ENCODE data around the gene FOXI2.

The FOXI2 gene

DNA sequence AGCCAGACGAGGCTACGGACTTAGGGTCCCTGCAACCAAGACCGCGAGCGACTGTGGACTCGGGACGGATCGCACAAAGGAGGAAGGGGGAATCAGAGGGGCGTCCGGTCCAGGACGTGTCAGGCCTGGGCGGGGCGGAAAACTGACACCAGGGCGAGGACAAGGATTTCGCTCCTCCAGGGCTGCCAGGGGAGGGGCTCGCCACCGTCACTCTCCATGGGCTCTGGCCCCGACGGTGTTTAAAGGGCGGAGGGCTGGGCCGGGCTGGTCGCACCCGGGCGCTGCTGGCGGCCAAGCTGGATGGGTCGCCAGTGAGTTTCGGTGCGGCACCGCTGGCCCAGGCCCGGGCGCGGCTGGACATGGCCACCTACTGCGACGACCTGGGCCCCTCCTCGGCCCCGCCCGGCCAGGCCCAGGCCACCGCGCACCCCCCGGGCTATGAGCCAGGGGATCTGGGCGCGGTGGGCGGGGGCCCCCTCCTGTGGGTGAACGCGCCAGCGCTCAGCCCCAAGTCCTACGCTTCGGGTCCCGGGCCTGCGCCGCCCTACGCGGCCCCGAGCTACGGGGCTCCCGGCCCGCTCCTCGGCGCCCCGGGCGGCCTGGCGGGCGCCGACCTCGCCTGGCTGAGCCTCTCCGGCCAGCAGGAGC lies at the start of gene FOXI2:
TSS of gene FOXI2 (plus strand) at position 271 of the 648 bp plus-strand sequence. CDS start at position 360, 89 bp downstream.
- DNase-seq = no peak

GRCh38 chr10:127687548-127687947 lies 49.4 kb upstream of the FOXI2 start:
- no peak for DNase-seq

GRCh38 chr10:127690176-127690835 lies 46.7 kb upstream of the FOXI2 start:
- no peak for DNase-seq

DNA sequence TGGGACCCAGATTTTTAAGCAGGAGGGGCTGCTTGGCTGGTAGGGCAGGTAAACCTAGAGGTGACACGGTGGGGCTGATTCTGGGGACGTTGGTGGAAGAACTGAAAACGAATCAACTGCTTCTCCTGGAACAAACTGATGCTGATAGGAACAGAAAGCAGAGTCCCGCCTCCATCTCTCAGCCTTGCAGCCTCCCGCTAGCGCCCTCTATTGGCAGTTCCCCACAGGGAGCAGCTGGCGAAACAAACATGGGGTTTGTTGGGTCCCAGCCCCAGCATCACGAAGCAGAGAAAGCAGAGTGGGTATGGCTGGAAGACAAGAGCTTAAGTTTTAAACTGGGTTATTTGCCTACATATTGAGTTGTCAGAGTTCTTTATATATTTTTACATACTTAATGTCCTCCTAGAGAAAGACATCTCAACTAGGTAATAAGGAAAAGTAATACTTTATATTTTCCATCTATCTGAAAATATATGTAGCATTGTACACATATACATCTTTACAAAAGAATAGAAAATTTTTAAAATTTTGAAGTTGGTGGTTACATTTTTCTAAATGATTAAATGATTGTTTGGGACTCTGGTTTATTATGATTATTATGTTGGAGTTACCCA lies 42.3 kb upstream of the FOXI2 start:
- DNase-seq = peak; percentile 4

- no peak for DNase-seq
Observed at GRCh38 chr10:127695431-127695830, 41.6 kb upstream of the FOXI2 start.

- no peak for DNase-seq
Observed at GRCh38 chr10:127698886-127699285, 38.1 kb upstream of the FOXI2 start.

GRCh38 chr10:127699311-127699710 lies 37.7 kb upstream of the FOXI2 start:
- DNase-seq = no peak

GRCh38 chr10:127702271-127702670 lies 34.7 kb upstream of the FOXI2 start:
- no peak for DNase-seq

DNA sequence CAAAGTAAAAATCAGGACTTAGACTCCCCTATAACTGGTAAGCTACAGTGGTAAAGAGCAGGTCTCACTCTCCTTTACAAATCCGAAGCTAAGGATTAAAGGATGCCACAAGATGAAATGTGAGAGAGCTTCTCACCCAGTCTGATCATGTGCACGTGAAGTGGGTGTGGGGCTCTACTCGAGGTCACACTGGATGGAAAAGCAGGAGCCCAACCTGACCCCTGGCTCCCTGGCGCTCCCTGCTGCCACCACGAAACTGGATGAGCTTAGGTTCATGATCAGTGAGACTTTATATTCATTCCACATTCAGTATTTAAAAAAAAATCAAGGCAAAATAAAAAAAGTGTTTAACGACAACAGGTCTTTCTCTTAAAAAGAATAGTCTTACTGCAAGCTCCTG lies 21.7 kb upstream of the FOXI2 start:
- no peak for DNase-seq

- DNase-seq = peak; percentile 18
Observed at GRCh38 chr10:127715782-127716378, 21.1 kb upstream of the FOXI2 start.

DNA sequence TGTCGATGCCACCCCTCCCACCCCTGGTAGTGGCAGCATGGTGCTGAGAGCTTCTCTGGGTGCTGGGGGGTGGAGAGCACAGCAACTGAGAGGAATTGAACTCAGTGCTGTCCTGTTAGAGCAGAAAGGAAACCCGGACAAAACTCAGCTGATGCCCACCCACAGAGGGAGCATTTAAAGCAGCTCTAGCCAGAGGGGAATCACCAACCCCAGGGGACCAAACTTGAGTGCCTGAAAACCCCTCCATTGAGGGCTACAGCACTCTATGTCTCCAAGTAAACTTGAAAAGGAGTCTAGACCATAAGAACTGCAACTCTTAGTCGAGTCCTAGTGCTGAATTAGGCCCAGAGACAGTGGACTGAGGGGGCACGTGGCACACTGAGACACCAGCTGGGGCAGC lies 16.8 kb upstream of the FOXI2 start:
- no peak for DNase-seq

GRCh38 chr10:127720903-127721302 lies 16.1 kb upstream of the FOXI2 start:
- no peak for DNase-seq

DNA sequence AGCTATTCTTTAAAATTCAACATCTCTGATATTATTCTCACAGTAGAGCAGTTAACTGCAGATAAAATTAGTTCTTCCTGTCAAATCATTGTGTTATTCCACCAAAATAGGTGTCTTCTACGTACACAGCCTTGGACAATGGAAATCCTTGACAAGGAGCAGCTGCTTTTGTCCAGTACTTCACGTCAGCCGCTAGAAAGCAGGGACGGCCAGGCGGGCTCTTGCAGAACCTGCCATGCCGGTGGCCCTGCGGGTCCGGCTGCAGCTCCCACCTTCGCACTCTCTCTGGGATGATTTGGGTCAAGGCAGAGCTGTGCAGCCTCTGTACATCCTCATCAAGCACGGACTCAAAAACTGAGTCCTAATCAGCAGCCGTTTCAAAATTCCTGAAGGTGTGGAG lies 2.2 kb upstream of the FOXI2 start:
- no peak for DNase-seq

DNA sequence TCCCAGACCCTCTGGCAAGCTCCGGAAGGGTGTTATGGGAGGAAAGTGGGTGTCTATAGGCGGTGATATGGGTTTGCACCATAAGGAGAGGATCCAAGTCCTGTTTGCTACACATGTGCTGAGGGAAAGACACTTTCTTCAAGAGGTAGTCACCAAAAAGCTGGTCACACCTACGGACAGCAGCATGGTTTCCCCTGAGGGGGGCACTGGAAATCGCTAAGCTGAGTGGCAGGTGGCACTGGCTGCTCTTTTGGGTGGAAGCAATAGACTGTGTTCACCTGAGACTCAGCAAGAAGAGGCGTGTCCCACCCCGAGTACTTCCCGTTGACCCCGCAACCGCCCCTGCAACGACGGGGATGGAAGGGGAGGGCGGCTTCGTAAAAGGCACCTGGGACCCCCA lies 1.8 kb upstream of the FOXI2 start:
- DNase-seq = no peak

DNA sequence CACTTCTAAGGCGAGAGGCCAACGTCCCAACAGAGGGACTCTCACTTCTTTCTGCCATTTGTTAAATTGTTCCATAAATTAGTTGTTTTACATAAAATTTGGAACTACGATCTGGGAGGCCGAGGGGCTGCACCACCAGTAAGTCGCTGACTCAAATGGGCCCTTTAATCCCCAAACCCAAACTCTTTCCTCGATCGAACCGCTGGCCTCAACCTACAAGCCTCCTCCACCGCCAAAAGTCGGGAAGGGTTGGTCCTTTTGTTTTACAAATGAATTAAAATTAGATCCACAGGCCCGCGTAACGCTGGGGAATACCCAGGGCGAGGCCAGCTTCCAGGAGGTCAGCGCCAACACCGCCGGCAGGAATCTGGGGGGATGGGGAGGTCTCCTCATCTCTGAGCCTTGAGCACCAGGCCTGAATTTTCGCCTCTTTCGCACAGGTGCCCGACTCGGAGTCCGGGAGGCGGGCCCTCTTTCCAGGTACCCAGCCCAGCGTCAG lies 1.2 kb upstream of the FOXI2 start:
- no peak for DNase-seq

DNA sequence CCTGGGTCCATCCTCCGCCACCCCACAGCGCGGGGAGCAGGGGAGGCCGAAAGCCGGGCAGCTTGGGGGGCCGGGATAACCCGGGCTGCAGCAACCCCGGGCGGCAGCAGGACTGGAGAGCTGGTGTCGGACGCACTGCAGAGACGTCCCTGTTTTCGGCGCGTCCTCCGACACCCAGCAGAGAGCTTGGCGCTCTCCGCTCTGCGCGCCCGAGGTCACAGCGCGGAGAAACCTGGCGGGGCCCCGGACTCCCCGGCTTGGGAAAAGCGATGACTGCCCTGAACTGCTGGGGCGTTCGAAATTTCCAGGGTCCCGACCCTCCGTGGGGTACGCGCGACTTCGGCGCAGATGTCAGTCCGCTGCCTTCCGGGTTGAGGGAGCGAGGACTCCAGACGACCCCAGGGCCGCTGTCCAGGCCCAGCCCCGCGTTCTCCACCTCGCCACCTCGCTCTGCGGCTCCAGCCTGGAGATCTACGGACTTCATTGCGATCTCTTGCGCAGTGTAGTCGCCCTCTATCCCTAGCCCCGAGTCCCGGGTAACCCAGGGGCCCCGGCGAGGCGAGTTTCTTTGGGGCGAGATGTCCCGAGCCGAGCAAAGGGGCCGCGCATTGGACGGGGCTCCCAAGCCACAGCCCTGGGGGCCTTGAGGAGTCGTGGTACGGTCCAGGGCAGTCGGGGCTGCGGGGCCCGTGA lies 617 bp upstream of the FOXI2 start:
- no peak for DNase-seq

DNA sequence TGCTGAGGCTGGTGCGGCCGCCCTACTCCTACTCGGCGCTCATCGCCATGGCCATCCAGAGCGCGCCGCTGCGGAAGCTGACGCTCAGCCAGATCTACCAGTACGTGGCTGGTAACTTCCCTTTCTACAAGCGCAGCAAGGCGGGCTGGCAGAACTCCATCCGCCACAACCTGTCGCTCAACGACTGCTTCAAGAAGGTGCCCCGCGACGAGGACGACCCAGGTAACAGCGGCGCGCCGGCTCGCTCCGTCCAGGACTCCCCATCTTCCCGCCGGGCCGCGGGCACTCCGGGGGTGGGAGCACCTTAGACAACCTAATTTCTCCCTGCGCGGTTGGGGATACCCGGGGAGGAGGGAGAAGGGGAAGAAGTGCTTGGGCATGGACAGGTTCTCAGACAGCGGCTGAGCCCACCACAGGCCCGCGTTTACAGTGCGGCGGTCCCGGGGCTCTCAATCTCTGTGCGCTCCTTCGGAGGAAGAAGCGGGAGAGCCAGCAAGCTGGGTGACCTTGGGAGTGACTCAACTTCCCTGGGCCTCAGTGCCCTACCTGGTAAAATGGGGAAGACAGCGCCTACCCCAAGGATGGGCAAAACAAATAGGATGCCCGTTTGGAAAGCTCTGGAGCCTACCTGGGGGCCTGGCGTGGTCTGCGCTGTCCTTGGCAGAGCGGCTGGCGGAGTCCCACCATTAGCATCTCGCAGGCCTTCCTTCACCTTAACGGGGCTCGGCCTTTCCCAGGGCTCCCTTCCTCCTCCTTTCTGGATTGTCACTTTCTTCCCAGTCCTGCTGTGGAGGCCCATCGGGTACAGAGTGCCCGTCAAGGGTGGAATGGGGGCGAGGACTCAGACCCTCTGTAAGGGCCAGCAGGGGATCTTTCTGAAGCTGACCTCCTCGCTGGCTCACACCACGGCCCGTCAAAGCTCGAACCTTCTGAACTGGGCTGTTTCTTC lies 852 bp downstream of the FOXI2 start:
- DNase-seq = no peak

DNA sequence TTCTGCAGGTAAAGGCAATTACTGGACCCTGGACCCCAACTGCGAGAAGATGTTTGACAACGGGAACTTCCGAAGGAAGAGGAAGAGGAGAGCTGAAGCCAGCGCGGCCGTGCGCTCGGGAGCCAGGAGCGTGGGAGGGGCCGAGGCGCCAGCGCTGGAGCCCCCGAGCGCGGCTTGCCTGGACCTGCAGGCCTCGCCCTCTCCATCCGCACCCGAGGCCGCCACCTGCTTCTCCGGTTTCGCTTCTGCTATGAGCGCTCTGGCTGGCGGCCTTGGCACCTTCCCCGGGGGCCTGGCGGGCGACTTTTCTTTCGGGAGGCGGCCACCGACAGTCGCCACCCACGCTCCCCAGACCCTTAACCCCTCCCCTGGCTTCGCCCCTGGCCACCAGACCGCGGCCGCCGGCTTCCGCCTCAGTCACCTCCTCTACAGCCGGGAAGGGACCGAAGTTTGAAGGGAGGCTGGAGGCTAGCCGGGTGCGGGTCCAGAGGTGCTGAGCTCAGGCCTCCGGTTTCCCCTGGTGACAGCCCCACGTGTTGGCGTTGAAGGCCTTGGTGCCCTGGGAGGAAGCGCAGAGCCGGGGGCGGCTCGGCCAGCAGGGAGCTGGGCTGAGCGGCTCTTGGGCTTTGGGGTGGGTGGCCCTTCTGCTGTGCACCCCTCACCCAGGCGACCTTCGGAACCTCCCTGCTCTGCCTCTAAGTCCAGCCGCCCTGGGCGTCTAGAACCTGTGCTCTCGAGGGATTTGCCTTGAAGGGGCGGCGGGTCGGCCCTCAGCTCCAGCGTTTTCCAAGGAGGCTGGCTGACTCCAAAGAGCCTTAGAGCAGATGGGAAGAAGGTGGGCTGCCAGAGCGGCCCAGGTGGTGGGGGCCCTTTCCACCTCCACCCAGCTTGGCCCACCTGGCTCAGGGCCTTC lies 1.8 kb downstream of the FOXI2 start:
- no peak for DNase-seq

GRCh38 chr10:127739908-127740307 lies 2.9 kb downstream of the FOXI2 start:
- no peak for DNase-seq

GRCh38 chr10:127740596-127740995 lies 3.6 kb downstream of the FOXI2 start:
- DNase-seq = no peak

DNA sequence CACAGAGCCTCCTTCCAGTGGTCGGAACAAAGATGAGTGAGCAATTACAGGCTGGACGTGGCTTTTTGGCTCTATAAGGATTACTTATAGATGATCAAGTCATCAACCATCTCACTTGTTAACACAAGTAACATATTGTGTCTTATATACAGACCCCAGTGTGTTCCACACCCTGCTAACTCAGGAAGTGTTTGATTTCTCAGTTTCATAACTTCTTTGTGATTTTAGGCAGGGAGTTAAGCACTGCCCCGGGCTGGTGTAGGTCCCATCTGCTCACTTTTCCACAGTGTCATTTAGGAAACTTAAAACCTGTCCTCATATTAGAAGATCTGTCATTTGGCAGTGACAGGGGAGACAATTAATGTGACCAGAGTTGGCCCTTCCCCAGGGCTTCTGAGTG lies 6.2 kb downstream of the FOXI2 start:
- DNase-seq = no peak

Measured in NCI-H1436 (cell line).